NB4 (cell line): Measurements from ENCODE around the gene TANC1.

ENCODE experiments used
- MAX ChIP-seq: IDR thresholded peaks from 2 replicates; pipeline ENCODE4 v1.6.1; 2011; ENCODE audit warnings: low read depth, low read length
- TF ChIP-seq, protein P1 (sequence below): IDR thresholded peaks from one replicate; pipeline ENCODE4 v1.5.1; 2012; ENCODE audit warnings: low read depth, low read length

- TF ChIP-seq, protein P1, sequence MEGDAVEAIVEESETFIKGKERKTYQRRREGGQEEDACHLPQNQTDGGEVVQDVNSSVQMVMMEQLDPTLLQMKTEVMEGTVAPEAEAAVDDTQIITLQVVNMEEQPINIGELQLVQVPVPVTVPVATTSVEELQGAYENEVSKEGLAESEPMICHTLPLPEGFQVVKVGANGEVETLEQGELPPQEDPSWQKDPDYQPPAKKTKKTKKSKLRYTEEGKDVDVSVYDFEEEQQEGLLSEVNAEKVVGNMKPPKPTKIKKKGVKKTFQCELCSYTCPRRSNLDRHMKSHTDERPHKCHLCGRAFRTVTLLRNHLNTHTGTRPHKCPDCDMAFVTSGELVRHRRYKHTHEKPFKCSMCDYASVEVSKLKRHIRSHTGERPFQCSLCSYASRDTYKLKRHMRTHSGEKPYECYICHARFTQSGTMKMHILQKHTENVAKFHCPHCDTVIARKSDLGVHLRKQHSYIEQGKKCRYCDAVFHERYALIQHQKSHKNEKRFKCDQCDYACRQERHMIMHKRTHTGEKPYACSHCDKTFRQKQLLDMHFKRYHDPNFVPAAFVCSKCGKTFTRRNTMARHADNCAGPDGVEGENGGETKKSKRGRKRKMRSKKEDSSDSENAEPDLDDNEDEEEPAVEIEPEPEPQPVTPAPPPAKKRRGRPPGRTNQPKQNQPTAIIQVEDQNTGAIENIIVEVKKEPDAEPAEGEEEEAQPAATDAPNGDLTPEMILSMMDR: no peak
- TF ChIP-seq MAX: no peak
Observed at GRCh38 chr2:159044804-159045286, 76.4 kb downstream of the TANC1 start.
